DMS153 (cell line): ENCODE results near the gene NAV3.

Experiments
- DNase-seq: peaks from one replicate; lab custom pipeline; 2025; lab: John Stamatoyannopoulos, UW

NAV3 gene

DNA sequence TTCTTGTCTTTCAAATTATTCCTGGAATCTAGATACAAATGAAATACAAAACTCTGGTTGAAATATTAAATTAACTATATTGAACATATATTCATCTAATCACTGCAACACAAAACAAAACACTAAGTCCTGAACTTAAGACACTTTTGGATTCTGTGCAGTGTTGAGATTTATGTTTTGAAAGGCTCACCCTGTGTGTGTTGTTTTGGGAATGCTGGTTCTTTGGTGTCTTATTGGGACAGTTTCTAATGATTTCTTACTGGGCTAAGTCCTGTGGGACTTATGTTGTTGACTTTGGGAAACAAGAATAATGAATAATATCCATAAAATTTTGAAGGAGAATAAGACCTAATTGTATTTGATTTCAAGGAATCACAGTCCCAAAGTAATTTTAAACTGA, 153.2 kb downstream of the NAV3 start:
- DNase-seq = no peak

GRCh38 chr12:77992760-77993159, 162.1 kb downstream of the NAV3 start:
- no peak for DNase-seq

GRCh38 chr12:77993658-77994057, 163.0 kb downstream of the NAV3 start:
- DNase-seq = no peak

DNA sequence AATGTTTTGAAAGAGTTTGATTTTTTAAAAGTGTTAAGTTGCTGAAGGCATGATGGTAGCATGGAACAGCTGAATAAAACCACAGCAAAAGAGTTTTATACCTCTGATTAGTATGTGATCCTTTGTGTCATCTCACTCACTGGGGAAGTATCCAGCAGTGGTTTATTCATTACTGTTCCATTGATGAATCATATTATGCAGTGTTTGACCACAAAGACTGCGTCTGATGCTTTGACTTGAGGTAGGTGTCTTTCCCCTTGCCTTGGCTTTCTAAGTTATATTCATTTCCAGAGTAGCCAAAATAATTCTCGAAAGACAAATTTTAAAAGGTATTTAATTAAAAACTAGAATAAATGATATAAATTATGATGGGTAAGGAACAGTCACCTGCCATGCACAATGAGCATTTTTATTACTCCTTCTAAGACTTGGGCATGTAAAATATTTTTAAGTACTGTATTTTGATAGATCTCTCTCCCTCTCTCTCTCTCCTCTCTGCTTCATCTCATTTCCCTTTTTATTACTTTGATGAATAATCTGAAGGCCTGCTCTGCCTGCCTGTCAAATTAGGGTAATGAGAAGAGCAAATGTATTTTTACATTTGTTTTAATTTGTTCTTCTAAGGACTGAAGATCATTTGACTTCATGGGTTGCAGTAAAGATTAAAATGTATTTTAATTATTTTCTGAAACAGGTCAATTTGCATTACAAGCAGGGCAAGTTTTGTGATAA, 164.9 kb downstream of the NAV3 start:
- DNase-seq = no peak

DNA sequence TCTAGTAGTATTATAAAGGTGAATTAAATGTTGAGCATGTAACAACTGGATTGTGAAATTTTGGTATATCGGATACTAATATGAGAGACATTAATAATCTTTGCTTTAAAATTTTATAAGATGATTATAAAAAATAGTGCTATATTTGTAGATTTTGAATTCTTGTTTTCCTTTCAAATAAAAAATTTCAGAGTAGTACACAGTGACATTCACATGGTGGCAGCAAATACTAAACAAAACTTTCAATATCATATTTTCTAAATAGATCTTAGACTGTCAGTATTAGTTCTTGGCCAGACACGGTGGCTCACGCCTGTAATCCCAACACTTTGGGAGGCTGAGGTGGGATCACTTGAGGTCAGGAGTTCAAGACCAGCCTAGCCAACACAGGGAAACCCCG, 166.0 kb downstream of the NAV3 start:
- no peak for DNase-seq

GRCh38 chr12:77998236-77998786, 167.6 kb downstream of the NAV3 start:
- no peak for DNase-seq

- DNase-seq = no peak
These were observed 168.5 kb downstream of the NAV3 start for GRCh38 chr12:77999074-77999715.

DNA sequence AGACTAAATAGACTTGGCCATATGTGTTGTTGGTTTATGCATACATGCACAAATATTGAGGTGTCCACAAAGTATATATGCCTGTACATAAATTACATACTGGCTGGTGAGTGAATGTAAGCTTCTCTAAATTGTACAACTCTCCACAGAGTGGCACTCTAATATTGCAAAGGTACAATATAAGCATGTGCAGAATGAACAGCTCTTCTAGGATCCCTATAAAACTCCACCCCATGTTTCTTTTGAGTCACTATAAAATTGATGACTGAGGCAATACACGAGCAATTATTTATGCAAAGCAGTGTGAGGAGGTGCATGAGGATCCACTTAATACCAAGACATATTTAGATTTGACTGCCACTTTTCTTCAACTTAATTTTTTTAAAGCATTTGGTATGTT, 172.2 kb downstream of the NAV3 start:
- no peak for DNase-seq

GRCh38 chr12:78004249-78005093, 173.8 kb downstream of the NAV3 start:
- DNase-seq = peak; percentile 39

DNA sequence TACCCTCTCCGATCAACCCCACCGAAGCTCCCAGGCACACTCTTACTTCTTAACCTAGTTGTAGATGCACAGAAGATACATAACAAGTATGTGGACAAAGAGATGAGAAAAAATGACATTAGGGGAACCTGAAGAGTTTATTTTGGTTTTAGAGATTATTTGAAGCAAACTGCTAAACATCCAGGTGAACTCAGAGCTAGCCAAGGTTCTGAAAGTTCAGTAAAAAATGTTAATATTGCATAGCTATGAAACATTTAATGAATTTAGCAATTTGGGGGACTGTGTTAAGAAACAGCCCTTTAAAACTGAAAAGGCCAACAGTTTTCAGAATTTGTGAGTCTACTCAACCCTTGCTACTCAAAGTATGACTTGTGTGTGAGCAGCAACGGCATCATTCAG, 174.4 kb downstream of the NAV3 start:
- DNase-seq = no peak

- DNase-seq = no peak
These were observed 176.5 kb downstream of the NAV3 start for GRCh38 chr12:78007173-78007572.

- no peak for DNase-seq
These were observed 178.3 kb downstream of the NAV3 start for GRCh38 chr12:78009031-78009430.

DNA sequence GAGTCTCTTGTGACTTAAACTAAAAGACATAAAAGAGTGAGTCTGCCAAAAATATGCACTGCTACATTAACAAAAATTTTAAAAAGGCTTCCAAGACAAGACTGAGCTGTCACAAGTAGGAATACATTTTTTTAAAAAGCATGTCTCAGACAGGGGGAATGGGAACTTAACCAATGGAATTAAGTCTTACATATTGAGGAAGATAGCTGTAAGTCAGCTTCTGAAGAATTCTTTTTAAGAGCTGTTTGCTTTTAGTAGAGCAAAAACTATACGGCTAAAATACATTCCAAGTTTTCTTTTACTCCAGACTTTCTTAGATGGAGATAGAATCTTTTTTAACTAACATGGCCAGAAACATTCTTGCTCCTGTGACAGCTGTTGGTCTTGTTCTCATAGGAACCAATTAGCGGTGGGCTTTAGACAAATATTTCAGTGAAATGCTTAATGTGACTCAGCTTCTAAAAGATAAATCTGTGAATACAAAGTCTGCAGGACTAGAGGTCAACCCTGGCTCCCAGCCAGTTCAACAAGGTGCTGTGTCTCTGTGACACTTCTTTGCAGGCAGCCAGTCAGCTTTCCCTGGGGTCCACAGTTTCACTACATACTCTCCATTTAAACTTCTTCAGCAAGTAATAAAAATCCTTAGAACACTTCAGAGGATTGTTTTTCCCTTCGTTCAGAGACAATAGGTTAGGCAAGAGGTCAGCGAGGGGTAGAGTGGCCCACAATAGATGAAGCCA, 187.6 kb downstream of the NAV3 start:
- no peak for DNase-seq

- DNase-seq = no peak
These were observed 188.2 kb downstream of the NAV3 start for GRCh38 chr12:78018939-78019338.

- DNase-seq = no peak
These were observed 197.7 kb downstream of the NAV3 start for GRCh38 chr12:78028426-78028825.

DNA sequence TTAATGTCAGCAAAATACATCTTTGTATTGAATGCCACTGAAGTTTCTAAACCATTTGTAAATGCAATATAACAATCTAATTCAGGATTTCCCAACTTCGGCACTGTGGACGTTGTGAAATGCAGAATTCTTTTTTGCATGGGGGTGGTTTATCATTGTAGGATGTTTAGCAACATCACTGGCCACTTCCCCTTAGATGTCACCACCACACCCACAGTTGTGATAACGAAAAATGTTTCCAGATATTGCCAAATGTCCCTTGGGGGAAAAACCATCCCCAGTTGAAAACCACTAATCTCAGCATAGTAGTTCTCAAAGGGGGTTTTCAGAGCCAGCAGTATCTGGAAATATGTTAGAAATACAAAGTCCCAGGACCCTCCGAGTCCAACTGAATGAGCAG, 203.3 kb downstream of the NAV3 start:
- DNase-seq = no peak

DNA sequence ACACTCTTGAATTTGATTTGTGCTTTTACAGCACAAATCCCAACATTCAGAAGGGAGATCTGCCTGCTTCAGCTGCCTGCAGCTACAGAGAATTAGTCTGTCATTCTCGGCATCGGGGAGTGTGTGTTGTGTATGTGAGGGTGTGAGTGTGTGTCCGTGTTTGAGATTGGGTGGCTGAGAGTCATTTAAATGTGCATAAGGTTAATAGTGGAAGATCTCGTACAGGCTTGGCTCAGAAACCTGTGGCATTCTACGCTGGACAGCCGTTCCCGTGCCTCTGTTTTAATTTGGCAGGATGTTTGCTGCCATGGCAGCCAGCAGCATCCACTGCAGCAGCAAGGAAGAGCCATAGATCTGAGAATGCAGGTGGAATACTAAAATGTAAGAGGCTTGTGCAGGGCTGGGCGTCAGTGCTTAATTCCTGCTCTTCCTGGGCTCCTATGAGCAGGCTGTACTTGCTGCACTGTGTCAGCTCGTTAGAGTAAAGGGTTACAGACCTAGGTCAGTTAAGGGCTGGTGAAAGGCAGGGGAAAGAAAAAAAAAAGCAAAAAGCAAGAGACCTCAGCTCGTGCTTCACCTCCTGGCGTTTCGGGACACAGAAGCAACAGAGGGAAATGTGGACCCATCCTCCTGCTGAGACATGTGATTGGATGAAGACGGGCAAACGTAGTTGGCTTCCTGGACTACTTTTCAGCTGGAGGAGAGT, 205.4 kb downstream of the NAV3 start:
- DNase-seq = peak; percentile 63

DNA sequence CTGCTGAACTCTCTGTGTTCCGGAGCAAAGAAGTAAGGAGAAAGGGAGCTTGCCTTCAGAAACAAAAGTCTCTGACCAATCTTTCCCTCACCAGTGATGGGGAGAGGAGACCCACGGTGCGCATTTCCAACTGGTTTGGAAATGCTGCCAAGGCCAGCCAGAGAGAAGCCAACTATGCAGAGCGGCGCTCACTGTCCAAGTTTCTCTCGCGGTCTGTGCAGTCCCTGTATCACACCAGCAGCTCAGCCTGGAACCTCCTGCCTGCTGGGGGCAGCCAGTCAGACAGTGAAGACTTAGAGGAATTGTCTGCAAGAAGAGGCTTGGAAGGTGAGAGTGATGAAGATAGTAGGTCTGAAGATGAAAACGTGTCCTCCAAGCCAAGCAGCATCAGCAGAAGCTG, 206.2 kb downstream of the NAV3 start:
- DNase-seq = no peak

GRCh38 chr12:78037707-78038106, 207.0 kb downstream of the NAV3 start:
- no peak for DNase-seq

DNA sequence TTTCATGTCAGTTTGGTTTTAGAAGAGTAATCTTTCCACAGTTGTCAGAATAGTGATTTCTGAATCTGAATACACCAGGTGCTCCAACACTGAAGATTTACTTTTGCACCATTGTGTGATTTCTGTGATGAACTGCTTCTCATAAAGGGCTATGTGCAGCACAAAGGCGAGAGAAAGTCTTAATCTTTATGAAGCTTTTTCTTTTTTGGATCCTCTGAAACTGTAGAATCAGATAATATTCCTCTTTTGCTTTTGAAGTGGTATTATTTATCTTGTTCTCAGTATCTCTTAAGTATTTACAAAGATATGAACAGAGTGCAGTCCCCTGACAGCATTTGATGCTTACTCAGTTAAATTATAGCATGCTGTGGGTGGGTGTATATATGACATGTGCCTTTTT, 207.8 kb downstream of the NAV3 start:
- DNase-seq = no peak

- no peak for DNase-seq
These were observed 208.3 kb downstream of the NAV3 start for GRCh38 chr12:78038986-78039385.
